HepG2 (cell line): ENCODE measurements around the gene KLHL40. TPM values are rescaled to one million over a fixed set of nuclear protein-coding genes. Genes with fewer than 3 reads are reported as not detected.

ENCODE experiments used
- FOSL1 ChIP-seq: sonication (generic); formaldehyde crosslinking; IDR thresholded peaks from 2 replicates; pipeline ENCODE4 v1.9.0; 2021; ENCODE audit warnings: missing genetic modification reagents, borderline replicate concordance
- GTF2F1 ChIP-seq: fragments of 150-350 bp; IDR thresholded peaks from 2 replicates; pipeline ENCODE4 v1.6.1; 2014; ENCODE audit warnings: low read length
- HIVEP1 ChIP-seq: sonication (generic); formaldehyde crosslinking; IDR thresholded peaks from 2 replicates; pipeline ENCODE4 v1.4.0; 2020; ENCODE audit warnings: mild to moderate bottlenecking, missing genetic modification reagents
- MED1 ChIP-seq: sonication (generic); formaldehyde crosslinking; IDR thresholded peaks from 2 replicates; pipeline ENCODE4 v1.4.0; 2020; ENCODE audit warnings: missing genetic modification reagents
- TCF7L2 ChIP-seq: IDR thresholded peaks from 2 replicates; pipeline ENCODE4 v1.6.1; 2011; ENCODE audit warnings: mild to moderate bottlenecking, low read depth, low read length, moderate library complexity
- THAP7 ChIP-seq: sonication (generic); formaldehyde crosslinking; IDR thresholded peaks from 2 replicates; pipeline ENCODE4 v1.8.1; 2023; ENCODE audit warnings: mild to moderate bottlenecking, missing genetic modification reagents
- ZFYVE20 ChIP-seq: sonication (generic); formaldehyde crosslinking; IDR thresholded peaks from 2 replicates; pipeline ENCODE4 v1.8.0; 2023; ENCODE audit warnings: low read depth, mild to moderate bottlenecking, moderate library complexity, missing genetic modification reagents, borderline replicate concordance
- polyA plus RNA-seq, 8 experiments: library from polyadenylated mRNA; depleted of rRNA in 3 of 8; stranded (reverse) in 7 of 8; unstranded in 1 of 8; fragments of >200 nt; fragmentation: Illumina TruSeq in 4 of 8; extraction: Trizol in 4 of 8; gene quantifications; 2 replicates each; pipeline versions ENCODE4 v1.2.1 to v1.2.3, GENCODE V29; 2011 to 2016; ENCODE audit warnings: low read depth in 4 of 8, missing spikeins in 1 of 8, mixed read lengths in 1 of 8; ENCODE audit not compliant: insufficient read depth in 1 of 8
- total RNA-seq, 5 experiments: library from RNA; depleted of rRNA; stranded (reverse); fragments of >200 nt; fragmentation: Illumina TruSeq; extraction: Trizol; gene quantifications; 2 replicates each; pipeline ENCODE4 v1.2.3, GENCODE V29; 2016; ENCODE audit warnings: low read depth in 1 of 5
- TF ChIP-seq, protein P1 (sequence below): sonication (generic); IDR thresholded peaks from 2 replicates; pipeline ENCODE4 v1.6.1; 2016; ENCODE audit warnings: low read depth, borderline replicate concordance
- TF ChIP-seq, protein P2 (sequence below): sonication (generic); formaldehyde crosslinking; IDR thresholded peaks from 2 replicates; pipeline ENCODE4 v1.4.0; 2020; ENCODE audit warnings: missing genetic modification reagents, borderline replicate concordance
- TF ChIP-seq, protein P3 (sequence below): IDR thresholded peaks from 2 replicates; pipeline ENCODE4 v1.6.1; 2016; ENCODE audit warnings: control low read depth
- TF ChIP-seq, protein P4 (sequence below): sonication (generic); formaldehyde crosslinking; IDR thresholded peaks from 2 replicates; pipeline ENCODE4 v1.4.0; 2020; ENCODE audit warnings: mild to moderate bottlenecking, missing genetic modification reagents

KLHL40 gene
- total and polyA plus RNA-seq, 2 of the 13 experiments (the other 11 are each of a cell fraction or from before 2014, with no cell fraction given) = not detected

- TF ChIP-seq THAP7 (CRISPR knock-in tag) (no peak), MED1 (CRISPR knock-in tag) (no peak), ZFYVE20 (CRISPR knock-in tag) (no peak), TCF7L2 (no peak), HIVEP1 (CRISPR knock-in tag) (no peak), GTF2F1 (no peak), FOSL1 (CRISPR knock-in tag) (no peak)
- TF ChIP-seq, protein P1, sequence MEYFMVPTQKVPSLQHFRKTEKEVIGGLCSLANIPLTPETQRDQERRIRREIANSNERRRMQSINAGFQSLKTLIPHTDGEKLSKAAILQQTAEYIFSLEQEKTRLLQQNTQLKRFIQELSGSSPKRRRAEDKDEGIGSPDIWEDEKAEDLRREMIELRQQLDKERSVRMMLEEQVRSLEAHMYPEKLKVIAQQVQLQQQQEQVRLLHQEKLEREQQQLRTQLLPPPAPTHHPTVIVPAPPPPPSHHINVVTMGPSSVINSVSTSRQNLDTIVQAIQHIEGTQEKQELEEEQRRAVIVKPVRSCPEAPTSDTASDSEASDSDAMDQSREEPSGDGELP = peak; percentile 38; the same call in 1 of the 2 replicates
- TF ChIP-seq, protein P2, sequence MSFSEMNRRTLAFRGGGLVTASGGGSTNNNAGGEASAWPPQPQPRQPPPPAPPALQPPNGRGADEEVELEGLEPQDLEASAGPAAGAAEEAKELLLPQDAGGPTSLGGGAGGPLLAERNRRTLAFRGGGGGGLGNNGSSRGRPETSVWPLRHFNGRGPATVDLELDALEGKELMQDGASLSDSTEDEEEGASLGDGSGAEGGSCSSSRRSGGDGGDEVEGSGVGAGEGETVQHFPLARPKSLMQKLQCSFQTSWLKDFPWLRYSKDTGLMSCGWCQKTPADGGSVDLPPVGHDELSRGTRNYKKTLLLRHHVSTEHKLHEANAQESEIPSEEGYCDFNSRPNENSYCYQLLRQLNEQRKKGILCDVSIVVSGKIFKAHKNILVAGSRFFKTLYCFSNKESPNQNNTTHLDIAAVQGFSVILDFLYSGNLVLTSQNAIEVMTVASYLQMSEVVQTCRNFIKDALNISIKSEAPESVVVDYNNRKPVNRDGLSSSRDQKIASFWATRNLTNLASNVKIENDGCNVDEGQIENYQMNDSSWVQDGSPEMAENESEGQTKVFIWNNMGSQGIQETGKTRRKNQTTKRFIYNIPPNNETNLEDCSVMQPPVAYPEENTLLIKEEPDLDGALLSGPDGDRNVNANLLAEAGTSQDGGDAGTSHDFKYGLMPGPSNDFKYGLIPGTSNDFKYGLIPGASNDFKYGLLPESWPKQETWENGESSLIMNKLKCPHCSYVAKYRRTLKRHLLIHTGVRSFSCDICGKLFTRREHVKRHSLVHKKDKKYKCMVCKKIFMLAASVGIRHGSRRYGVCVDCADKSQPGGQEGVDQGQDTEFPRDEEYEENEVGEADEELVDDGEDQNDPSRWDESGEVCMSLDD (CRISPR knock-in tag) = no peak
- TF ChIP-seq, protein P3, sequence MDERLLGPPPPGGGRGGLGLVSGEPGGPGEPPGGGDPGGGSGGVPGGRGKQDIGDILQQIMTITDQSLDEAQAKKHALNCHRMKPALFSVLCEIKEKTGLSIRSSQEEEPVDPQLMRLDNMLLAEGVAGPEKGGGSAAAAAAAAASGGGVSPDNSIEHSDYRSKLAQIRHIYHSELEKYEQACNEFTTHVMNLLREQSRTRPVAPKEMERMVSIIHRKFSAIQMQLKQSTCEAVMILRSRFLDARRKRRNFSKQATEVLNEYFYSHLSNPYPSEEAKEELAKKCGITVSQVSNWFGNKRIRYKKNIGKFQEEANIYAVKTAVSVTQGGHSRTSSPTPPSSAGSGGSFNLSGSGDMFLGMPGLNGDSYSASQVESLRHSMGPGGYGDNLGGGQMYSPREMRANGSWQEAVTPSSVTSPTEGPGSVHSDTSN (CRISPR knock-in tag) = no peak
- TF ChIP-seq, protein P4, sequence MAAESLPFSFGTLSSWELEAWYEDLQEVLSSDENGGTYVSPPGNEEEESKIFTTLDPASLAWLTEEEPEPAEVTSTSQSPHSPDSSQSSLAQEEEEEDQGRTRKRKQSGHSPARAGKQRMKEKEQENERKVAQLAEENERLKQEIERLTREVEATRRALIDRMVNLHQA = no peak
These were observed 30.8 kb upstream of the KLHL40 start (continued) for GRCh38 chr3:42654331-42655201.
